Fibroblast of skin of back (primary cell): ENCODE data around the gene RTP5.

Source experiments
- DNase-seq: peaks from one replicate; pipeline ENCODE4 v3.0.0-alpha.2; 2013

Gene RTP5

GRCh38 chr2:241887806-241888522 lies 18.4 kb downstream of the RTP5 start:
- DNase-seq: no peak

GRCh38 chr2:241888641-241889040 lies 19.1 kb downstream of the RTP5 start:
- DNase-seq: no peak

- no peak for DNase-seq
Observed at GRCh38 chr2:241890524-241891235, 21.2 kb downstream of the RTP5 start.

- DNase-seq: no peak
Observed at GRCh38 chr2:241891315-241891987, 21.9 kb downstream of the RTP5 start.

GRCh38 chr2:241891988-241892298 lies 22.4 kb downstream of the RTP5 start:
- no peak for DNase-seq

GRCh38 chr2:241892299-241893137 lies 23.0 kb downstream of the RTP5 start:
- DNase-seq: no peak

- no peak for DNase-seq
Observed at GRCh38 chr2:241893265-241893664, 23.7 kb downstream of the RTP5 start.

GRCh38 chr2:241894056-241894641 lies 24.6 kb downstream of the RTP5 start:
- no peak for DNase-seq

GRCh38 chr2:241894681-241895426 lies 25.3 kb downstream of the RTP5 start:
- DNase-seq: no peak

- DNase-seq: no peak
Observed at GRCh38 chr2:241895427-241895711, 25.8 kb downstream of the RTP5 start.

- peak; percentile 30 for DNase-seq
Observed at GRCh38 chr2:241895712-241896641, 26.4 kb downstream of the RTP5 start.

GRCh38 chr2:241896746-241897201 lies 27.2 kb downstream of the RTP5 start:
- no peak for DNase-seq

- DNase-seq: no peak
Observed at GRCh38 chr2:241897231-241897916, 27.8 kb downstream of the RTP5 start.

GRCh38 chr2:241898463-241899270 lies 29.1 kb downstream of the RTP5 start:
- DNase-seq: no peak

- no peak for DNase-seq
Observed at GRCh38 chr2:241900251-241901017, 30.9 kb downstream of the RTP5 start.

GRCh38 chr2:241901018-241901380 lies 31.5 kb downstream of the RTP5 start:
- no peak for DNase-seq

GRCh38 chr2:241901500-241902351 lies 32.2 kb downstream of the RTP5 start:
- DNase-seq: no peak
